ENCODE results near the gene HDC.
A peak's percentile ranks its signal among the peaks of the same experiment; 100 is the strongest.

HDC gene

GRCh38 chr15:50244959-50245624, 20.4 kb downstream of the HDC start:
- DNase-seq (ENCODE audit: low spot score in 2 of 2) (no peak), ATAC-seq (no peak)
- Mint-ChIP-seq H3K27ac (no peak overlapping the region), H3K4me3 (no peak overlapping the region), H3K9me3 (no peaks in the 10 kb centered on the region), H3K4me1 (peaks cover 56% of the 10 kb centered on the region), H3K36me3 (no peaks in the 10 kb centered on the region)

GRCh38 chr15:50244153-50244552, 21.4 kb downstream of the HDC start:
- H3K27ac Mint-ChIP-seq: no peak overlapping the region
- no peaks in the 10 kb centered on the region for H3K36me3 Mint-ChIP-seq
- peaks cover 46% of the 10 kb centered on the region for H3K4me1 Mint-ChIP-seq
- H3K4me3 Mint-ChIP-seq: no peak overlapping the region
- ATAC-seq (no peak), DNase-seq (ENCODE audit: low spot score in 2 of 2) (no peak)
- no peaks in the 10 kb centered on the region for H3K9me3 Mint-ChIP-seq

- Mint-ChIP-seq H3K27ac (peak overlapping the region; percentile 0), H3K9me3 (no peaks in the 10 kb centered on the region), H3K4me1 (peaks cover 24% of the 10 kb centered on the region), H3K4me3 (no peak overlapping the region), H3K36me3 (no peaks in the 10 kb centered on the region)
- DNase-seq (ENCODE audit: low spot score in 2 of 2): no peak
- peak; percentile 89 for ATAC-seq
Measured at GRCh38 chr15:50241684-50242450, 23.7 kb downstream of the HDC start.

GRCh38 chr15:50238255-50238654, 27.3 kb downstream of the HDC start:
- ATAC-seq (no peak), DNase-seq (ENCODE audit: low spot score in 2 of 2) (no peak)
- peaks cover 15% of the 10 kb centered on the region for H3K4me1 Mint-ChIP-seq
- no peak overlapping the region for H3K27ac Mint-ChIP-seq
- peaks cover 27% of the 10 kb centered on the region for H3K36me3 Mint-ChIP-seq
- H3K4me3 Mint-ChIP-seq: no peak overlapping the region
- no peaks in the 10 kb centered on the region for H3K9me3 Mint-ChIP-seq

GRCh38 chr15:50236433-50236832, 29.1 kb downstream of the HDC start:
- H3K9me3 Mint-ChIP-seq: no peaks in the 10 kb centered on the region
- H3K4me1 Mint-ChIP-seq: peaks cover 6% of the 10 kb centered on the region
- H3K4me3 Mint-ChIP-seq: no peak overlapping the region
- ATAC-seq (no peak), DNase-seq (ENCODE audit: low spot score in 2 of 2) (no peak)
- no peak overlapping the region for H3K27ac Mint-ChIP-seq
- H3K36me3 Mint-ChIP-seq: peaks cover 27% of the 10 kb centered on the region

- no peaks in the 10 kb centered on the region for H3K4me1 Mint-ChIP-seq
- DNase-seq (ENCODE audit: low spot score in 2 of 2): no peak
- no peak overlapping the region for H3K4me3 Mint-ChIP-seq
- peaks cover 33% of the 10 kb centered on the region for H3K36me3 Mint-ChIP-seq
- H3K27ac Mint-ChIP-seq: no peak overlapping the region
- no peak for ATAC-seq
- no peaks in the 10 kb centered on the region for H3K9me3 Mint-ChIP-seq
Measured at GRCh38 chr15:50235794-50236193, 29.7 kb downstream of the HDC start.

- Mint-ChIP-seq H3K36me3 (peaks cover 43% of the 10 kb centered on the region), H3K9me3 (no peaks in the 10 kb centered on the region), H3K4me3 (no peak overlapping the region), H3K4me1 (no peaks in the 10 kb centered on the region), H3K27ac (no peak overlapping the region)
- no peak for ATAC-seq
- DNase-seq (ENCODE audit: low spot score in 2 of 2): no peak
Measured at GRCh38 chr15:50234764-50235163, 30.8 kb downstream of the HDC start.

- Mint-ChIP-seq H3K9me3 (no peaks in the 10 kb centered on the region), H3K27ac (no peak overlapping the region), H3K4me1 (no peaks in the 10 kb centered on the region), H3K4me3 (no peak overlapping the region), H3K36me3 (peaks cover 58% of the 10 kb centered on the region)
- ATAC-seq (no peak), DNase-seq (ENCODE audit: low spot score in 2 of 2) (peak in 1 of 2 donors; percentile 35)
Measured at GRCh38 chr15:50233192-50233736, 32.3 kb downstream of the HDC start.

- no peak for DNase-seq (ENCODE audit: low spot score in 2 of 2)
- Mint-ChIP-seq H3K4me1 (no peaks in the 10 kb centered on the region), H3K4me3 (no peak overlapping the region), H3K9me3 (no peaks in the 10 kb centered on the region), H3K36me3 (peaks cover 63% of the 10 kb centered on the region), H3K27ac (no peak overlapping the region)
- ATAC-seq: no peak
Measured at GRCh38 chr15:50232791-50233190, 32.7 kb downstream of the HDC start.

GRCh38 chr15:50231761-50232160, 33.8 kb downstream of the HDC start:
- no peak overlapping the region for H3K4me3 Mint-ChIP-seq
- H3K27ac Mint-ChIP-seq: no peak overlapping the region
- no peaks in the 10 kb centered on the region for H3K9me3 Mint-ChIP-seq
- ATAC-seq: no peak
- no peaks in the 10 kb centered on the region for H3K4me1 Mint-ChIP-seq
- peaks cover 73% of the 10 kb centered on the region for H3K36me3 Mint-ChIP-seq
- no peak for DNase-seq (ENCODE audit: low spot score in 2 of 2)

- no peak overlapping the region for H3K27ac Mint-ChIP-seq
- peaks cover 77% of the 10 kb centered on the region for H3K36me3 Mint-ChIP-seq
- ATAC-seq (no peak), DNase-seq (ENCODE audit: low spot score in 2 of 2) (no peak)
- H3K4me3 Mint-ChIP-seq: no peak overlapping the region
- no peaks in the 10 kb centered on the region for H3K9me3 Mint-ChIP-seq
- no peaks in the 10 kb centered on the region for H3K4me1 Mint-ChIP-seq
Measured at GRCh38 chr15:50229336-50229735, 36.2 kb downstream of the HDC start.

- H3K27ac Mint-ChIP-seq: no peak overlapping the region
- peaks cover 75% of the 10 kb centered on the region for H3K36me3 Mint-ChIP-seq
- no peak for DNase-seq (ENCODE audit: low spot score in 2 of 2)
- no peaks in the 10 kb centered on the region for H3K4me1 Mint-ChIP-seq
- ATAC-seq: no peak
- no peaks in the 10 kb centered on the region for H3K9me3 Mint-ChIP-seq
- H3K4me3 Mint-ChIP-seq: no peak overlapping the region
Measured at GRCh38 chr15:50228866-50229265, 36.7 kb downstream of the HDC start.

GRCh38 chr15:50227076-50227475, 38.5 kb downstream of the HDC start:
- H3K36me3 Mint-ChIP-seq: peaks cover 85% of the 10 kb centered on the region

GRCh38 chr15:50225938-50226337, 39.6 kb downstream of the HDC start:
- ATAC-seq (no peak), DNase-seq (ENCODE audit: low spot score in 2 of 2) (no peak)
- no peaks in the 10 kb centered on the region for H3K9me3 Mint-ChIP-seq
- H3K27ac Mint-ChIP-seq: no peak overlapping the region
- H3K36me3 Mint-ChIP-seq: peaks cover 80% of the 10 kb centered on the region
- no peak overlapping the region for H3K4me3 Mint-ChIP-seq
- no peaks in the 10 kb centered on the region for H3K4me1 Mint-ChIP-seq

More at GRCh38 chr15:50227076-50227475, 38.5 kb downstream of the HDC start:
- Mint-ChIP-seq H3K27ac (no peak overlapping the region), H3K9me3 (no peaks in the 10 kb centered on the region), H3K4me3 (no peak overlapping the region), H3K4me1 (no peaks in the 10 kb centered on the region)
- ATAC-seq (no peak), DNase-seq (ENCODE audit: low spot score in 2 of 2) (no peak)

- DNase-seq (ENCODE audit: low spot score in 2 of 2) (no peak), ATAC-seq (no peak)
- Mint-ChIP-seq H3K4me1 (peaks cover 3% of the 10 kb centered on the region), H3K4me3 (no peak overlapping the region), H3K36me3 (peaks cover 72% of the 10 kb centered on the region), H3K27ac (no peak overlapping the region), H3K9me3 (no peaks in the 10 kb centered on the region)
Measured at GRCh38 chr15:50225057-50225456, 40.5 kb downstream of the HDC start.

- H3K36me3 Mint-ChIP-seq: peaks cover 72% of the 10 kb centered on the region
- no peaks in the 10 kb centered on the region for H3K9me3 Mint-ChIP-seq
- no peak for ATAC-seq
- H3K4me1 Mint-ChIP-seq: peaks cover 8% of the 10 kb centered on the region
- no peak overlapping the region for H3K27ac Mint-ChIP-seq
- DNase-seq (ENCODE audit: low spot score in 2 of 2): no peak
- H3K4me3 Mint-ChIP-seq: no peak overlapping the region
Measured at GRCh38 chr15:50224606-50225005, 40.9 kb downstream of the HDC start.
